T-helper 1 cell treated with Interleukin-12 subunit alpha and Interleukin-12 subunit beta and Interleukin-4 antibody, amounts not matched to agents 30 μg/mL and 1 μg/mL, for 36 hours (primary cell): ENCODE results near the gene THEMIS.
"Not testable (repeated sequence)": the region's sequence is repeated elsewhere in the genome, so short reads cannot be mapped to it uniquely, and the experiment has no call there.

Experiments used
- H3K27ac Mint-ChIP-seq: one replicate; pipeline ENCODE4 v1.8.0; 2021; ENCODE audit warnings: mild to moderate bottlenecking, mixed read lengths
- H3K27me3 Mint-ChIP-seq: one replicate; pipeline ENCODE4 v1.8.0; 2021; ENCODE audit warnings: low read depth, mixed read lengths
- H3K36me3 Mint-ChIP-seq: one replicate; pipeline ENCODE4 v1.8.0; 2021; ENCODE audit warnings: low read depth, mixed read lengths
- H3K4me1 Mint-ChIP-seq: one replicate; pipeline ENCODE4 v1.8.0; 2021; ENCODE audit warnings: low read depth, mixed read lengths
- H3K4me3 Mint-ChIP-seq: one replicate; pipeline ENCODE4 v1.8.0; 2021; ENCODE audit warnings: mild to moderate bottlenecking, moderate library complexity, mixed read lengths
- H3K9me3 Mint-ChIP-seq: one replicate; pipeline ENCODE4 v1.8.0; 2021; ENCODE audit warnings: mixed read lengths

The THEMIS gene

GRCh38 chr6:127786109-127786508 lies 114.7 kb downstream of the THEMIS start:
- H3K27me3 Mint-ChIP-seq = no peaks in the 10 kb centered on the region
- H3K4me1 Mint-ChIP-seq = peaks cover 29% of the 10 kb centered on the region
- no peak overlapping the region for H3K4me3 Mint-ChIP-seq
- H3K9me3 Mint-ChIP-seq = no peaks in the 10 kb centered on the region
- H3K27ac Mint-ChIP-seq = no peak overlapping the region
- peaks cover 44% of the 10 kb centered on the region for H3K36me3 Mint-ChIP-seq

- Mint-ChIP-seq H3K4me1 (peaks cover 31% of the 10 kb centered on the region), H3K4me3 (no peak overlapping the region), H3K27ac (no peak overlapping the region), H3K9me3 (no peaks in the 10 kb centered on the region), H3K27me3 (no peaks in the 10 kb centered on the region), H3K36me3 (peaks cover 41% of the 10 kb centered on the region)
Measured at GRCh38 chr6:127784468-127784867, 116.4 kb downstream of the THEMIS start.

- Mint-ChIP-seq H3K36me3 (peaks cover 34% of the 10 kb centered on the region), H3K4me1 (peaks cover 27% of the 10 kb centered on the region)
- H3K27me3 Mint-ChIP-seq, H3K4me3 Mint-ChIP-seq, H3K27ac Mint-ChIP-seq, H3K9me3 Mint-ChIP-seq: not testable (repeated sequence)
Measured at GRCh38 chr6:127781636-127782272, 119.1 kb downstream of the THEMIS start.

- no peaks in the 10 kb centered on the region for H3K27me3 Mint-ChIP-seq
- no peak overlapping the region for H3K27ac Mint-ChIP-seq
- peaks cover 27% of the 10 kb centered on the region for H3K36me3 Mint-ChIP-seq
- peaks cover 6% of the 10 kb centered on the region for H3K4me1 Mint-ChIP-seq
- H3K4me3 Mint-ChIP-seq = no peak overlapping the region
- peaks cover 11% of the 10 kb centered on the region for H3K9me3 Mint-ChIP-seq
Measured at GRCh38 chr6:127776320-127776719, 124.5 kb downstream of the THEMIS start.

- H3K9me3 Mint-ChIP-seq = peaks cover 20% of the 10 kb centered on the region
- H3K36me3 Mint-ChIP-seq = peaks cover 30% of the 10 kb centered on the region
- H3K27me3 Mint-ChIP-seq = no peaks in the 10 kb centered on the region
- no peak overlapping the region for H3K27ac Mint-ChIP-seq
- H3K4me3 Mint-ChIP-seq = no peak overlapping the region
- peaks cover 3% of the 10 kb centered on the region for H3K4me1 Mint-ChIP-seq
Measured at GRCh38 chr6:127775371-127775770, 125.5 kb downstream of the THEMIS start.

GRCh38 chr6:127768745-127769144 lies 132.1 kb downstream of the THEMIS start:
- Mint-ChIP-seq H3K4me1 (peaks cover 4% of the 10 kb centered on the region), H3K36me3 (peaks cover 38% of the 10 kb centered on the region), H3K27me3 (no peaks in the 10 kb centered on the region), H3K9me3 (peaks cover 19% of the 10 kb centered on the region), H3K4me3 (no peak overlapping the region), H3K27ac (no peak overlapping the region)

DNA sequence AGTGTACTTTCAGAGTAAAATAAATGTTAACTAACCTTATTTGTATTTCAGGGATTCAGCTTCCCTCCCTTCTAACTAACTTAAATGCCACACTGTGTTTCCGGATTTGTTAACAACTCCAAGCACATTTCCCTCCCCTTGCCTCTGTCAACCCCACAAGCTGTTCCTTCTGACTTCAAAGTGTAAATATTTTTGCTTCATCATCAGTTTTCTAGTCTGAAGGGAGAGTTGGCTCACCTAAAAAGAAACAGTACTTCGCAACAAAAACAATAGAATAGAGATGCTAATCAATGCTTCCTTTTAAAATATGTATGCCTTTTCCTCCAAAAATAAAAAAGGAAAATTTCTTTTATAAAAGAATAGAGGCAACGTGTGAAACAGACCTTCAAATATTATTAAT lies 132.6 kb downstream of the THEMIS start:
- H3K27ac Mint-ChIP-seq = no peak overlapping the region

DNA sequence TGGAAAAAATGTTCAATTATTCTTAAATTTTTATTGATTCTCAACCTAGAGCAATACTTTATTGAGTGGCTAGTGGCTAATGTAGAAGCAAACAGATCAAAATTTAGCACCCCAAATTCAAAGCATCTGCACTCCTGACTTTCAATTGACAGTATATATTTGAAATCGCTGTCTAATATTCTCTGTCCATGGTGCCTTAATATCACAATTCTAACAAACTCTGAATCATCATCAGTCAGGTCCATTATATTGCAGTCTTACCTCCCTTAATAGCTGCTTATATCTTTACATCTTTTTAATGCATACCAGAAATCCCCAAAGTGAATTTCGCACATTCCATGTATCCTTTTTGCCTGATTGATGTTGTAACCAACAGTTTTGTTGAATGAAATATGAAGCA lies 134.9 kb downstream of the THEMIS start:
- peaks cover 29% of the 10 kb centered on the region for H3K36me3 Mint-ChIP-seq
- no peaks in the 10 kb centered on the region for H3K27me3 Mint-ChIP-seq
- no peak overlapping the region for H3K27ac Mint-ChIP-seq
- H3K4me1 Mint-ChIP-seq = peaks cover 13% of the 10 kb centered on the region
- no peak overlapping the region for H3K4me3 Mint-ChIP-seq
- peaks cover 10% of the 10 kb centered on the region for H3K9me3 Mint-ChIP-seq

More for the DNA sequence above, 132.6 kb downstream of the THEMIS start:
- no peak overlapping the region for H3K4me3 Mint-ChIP-seq
- peaks cover 4% of the 10 kb centered on the region for H3K4me1 Mint-ChIP-seq
- no peaks in the 10 kb centered on the region for H3K27me3 Mint-ChIP-seq
- H3K36me3 Mint-ChIP-seq = peaks cover 38% of the 10 kb centered on the region
- peaks cover 19% of the 10 kb centered on the region for H3K9me3 Mint-ChIP-seq

GRCh38 chr6:127762284-127762683 lies 138.6 kb downstream of the THEMIS start:
- H3K36me3 Mint-ChIP-seq = peaks cover 16% of the 10 kb centered on the region
- H3K4me3 Mint-ChIP-seq = no peak overlapping the region
- no peaks in the 10 kb centered on the region for H3K9me3 Mint-ChIP-seq
- peaks cover 8% of the 10 kb centered on the region for H3K4me1 Mint-ChIP-seq
- no peaks in the 10 kb centered on the region for H3K27me3 Mint-ChIP-seq
- H3K27ac Mint-ChIP-seq = no peak overlapping the region

GRCh38 chr6:127761084-127761483 lies 139.8 kb downstream of the THEMIS start:
- Mint-ChIP-seq H3K27me3 (no peaks in the 10 kb centered on the region), H3K9me3 (no peaks in the 10 kb centered on the region), H3K27ac (no peak overlapping the region), H3K4me3 (no peak overlapping the region), H3K36me3 (peaks cover 15% of the 10 kb centered on the region), H3K4me1 (peaks cover 8% of the 10 kb centered on the region)

DNA sequence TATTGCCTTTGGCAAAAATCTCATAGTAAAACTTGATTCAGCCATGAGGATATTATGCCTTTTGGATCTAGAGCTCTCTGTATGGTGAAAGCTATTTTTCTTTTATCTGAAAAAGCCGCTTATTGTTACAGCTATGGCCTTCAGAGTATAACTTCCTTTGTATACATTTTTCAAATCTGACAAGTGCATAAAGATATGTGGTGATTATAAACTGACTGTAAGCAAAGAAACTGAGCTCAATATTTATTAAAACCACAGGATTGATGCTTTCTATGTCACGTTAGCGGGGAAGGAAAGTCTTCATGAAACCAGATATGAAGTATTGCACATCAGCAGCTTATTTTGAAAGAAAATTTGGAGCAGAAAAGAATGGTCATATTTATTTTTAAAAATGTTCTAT lies 151.8 kb downstream of the THEMIS start:
- H3K27ac Mint-ChIP-seq = no peak overlapping the region

DNA sequence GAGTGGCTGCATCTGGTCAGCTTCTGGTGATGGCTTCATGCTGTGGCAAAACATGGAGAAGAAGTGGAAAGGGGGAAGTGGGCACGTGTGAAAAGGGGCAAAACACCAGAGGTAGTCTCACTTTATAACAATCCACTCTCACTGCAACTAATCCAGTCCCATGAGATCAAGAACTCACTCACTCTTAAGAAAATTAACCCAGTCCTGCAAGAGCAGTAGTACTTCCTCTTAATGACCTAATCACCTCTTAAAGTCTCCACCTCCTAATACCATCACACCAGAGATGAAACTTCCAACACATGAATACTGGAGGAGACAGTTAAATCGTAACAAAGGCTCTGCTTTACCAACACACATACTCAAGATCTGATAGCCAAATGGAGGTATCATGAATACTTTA lies 152.6 kb downstream of the THEMIS start:
- no peak overlapping the region for H3K27ac Mint-ChIP-seq
- no peak overlapping the region for H3K4me3 Mint-ChIP-seq
- H3K9me3 Mint-ChIP-seq = no peaks in the 10 kb centered on the region
- peaks cover 15% of the 10 kb centered on the region for H3K4me1 Mint-ChIP-seq
- no peaks in the 10 kb centered on the region for H3K27me3 Mint-ChIP-seq
- peaks cover 14% of the 10 kb centered on the region for H3K36me3 Mint-ChIP-seq

More for the DNA sequence above, 151.8 kb downstream of the THEMIS start:
- no peaks in the 10 kb centered on the region for H3K9me3 Mint-ChIP-seq
- no peaks in the 10 kb centered on the region for H3K27me3 Mint-ChIP-seq
- no peak overlapping the region for H3K4me3 Mint-ChIP-seq
- peaks cover 15% of the 10 kb centered on the region for H3K4me1 Mint-ChIP-seq
- H3K36me3 Mint-ChIP-seq = peaks cover 12% of the 10 kb centered on the region

DNA sequence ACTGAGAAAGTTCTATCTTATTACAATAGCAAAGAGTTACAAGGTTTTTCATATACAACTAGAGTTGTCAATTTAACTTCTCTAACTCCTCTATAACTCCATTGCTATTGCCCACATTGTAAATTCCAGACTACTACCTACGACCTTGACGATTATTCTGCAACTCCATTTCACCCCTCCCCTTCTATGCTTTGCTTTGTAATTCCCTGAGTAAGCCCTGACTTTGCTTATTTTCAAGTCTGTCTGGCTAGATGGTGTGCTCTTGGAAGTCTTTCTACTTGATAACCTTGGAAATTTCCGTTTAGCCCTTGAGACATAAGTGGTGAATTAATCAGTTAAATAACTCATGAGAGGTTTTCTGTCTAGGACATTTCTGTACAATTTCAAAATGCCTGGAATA lies 162.4 kb downstream of the THEMIS start:
- Mint-ChIP-seq H3K9me3 (no peaks in the 10 kb centered on the region), H3K27me3 (no peaks in the 10 kb centered on the region), H3K4me3 (no peak overlapping the region), H3K36me3 (peaks cover 18% of the 10 kb centered on the region), H3K4me1 (peaks cover 12% of the 10 kb centered on the region), H3K27ac (no peak overlapping the region)

- Mint-ChIP-seq H3K9me3 (no peaks in the 10 kb centered on the region), H3K36me3 (peaks cover 19% of the 10 kb centered on the region), H3K27me3 (no peaks in the 10 kb centered on the region), H3K27ac (no peak overlapping the region), H3K4me3 (no peak overlapping the region), H3K4me1 (peaks cover 12% of the 10 kb centered on the region)
Measured at GRCh38 chr6:127737768-127738167, 163.1 kb downstream of the THEMIS start.

- Mint-ChIP-seq H3K9me3 (no peaks in the 10 kb centered on the region), H3K4me1 (peaks cover 12% of the 10 kb centered on the region), H3K36me3 (peaks cover 16% of the 10 kb centered on the region), H3K4me3 (no peak overlapping the region), H3K27ac (no peak overlapping the region), H3K27me3 (no peaks in the 10 kb centered on the region)
Measured at GRCh38 chr6:127737009-127737486, 163.8 kb downstream of the THEMIS start.
